Measurements from ENCODE around the gene GRIA4.

Gene GRIA4

GRCh38 chr11:105609832-105610781 is at the start of gene GRIA4:
GRIA4 (plus strand) TSS chr11:105610073; CDS start chr11:105610998, 925 bp downstream.
- DNase-seq, result no peak

GRCh38 chr11:105573091-105573490 is 36.8 kb upstream of the GRIA4 start:
- DNase-seq, result no peak

- no peak for DNase-seq
Measured at GRCh38 chr11:105574974-105575373, 34.9 kb upstream of the GRIA4 start.

GRCh38 chr11:105577641-105578040 is 32.2 kb upstream of the GRIA4 start:
- DNase-seq, result no peak

- no peak for DNase-seq
Measured at GRCh38 chr11:105579111-105579510, 30.8 kb upstream of the GRIA4 start.

- DNase-seq, result no peak
Measured at GRCh38 chr11:105582497-105582896, 27.4 kb upstream of the GRIA4 start.

GRCh38 chr11:105588001-105588400 is 21.9 kb upstream of the GRIA4 start:
- DNase-seq, result no peak

GRCh38 chr11:105589346-105589745 is 20.5 kb upstream of the GRIA4 start:
- no peak for DNase-seq

- no peak for DNase-seq
Measured at GRCh38 chr11:105592035-105592434, 17.8 kb upstream of the GRIA4 start.

- no peak for DNase-seq
Measured at GRCh38 chr11:105598371-105598770, 11.5 kb upstream of the GRIA4 start.

GRCh38 chr11:105603156-105603555 is 6.7 kb upstream of the GRIA4 start:
- DNase-seq, result no peak

- no peak for DNase-seq
Measured at GRCh38 chr11:105609341-105609781, 512 bp upstream of the GRIA4 start.

GRCh38 chr11:105610871-105611571 is 1.1 kb downstream of the GRIA4 start:
- DNase-seq, result no peak

- DNase-seq, result no peak
Measured at GRCh38 chr11:105611572-105612441, 1.9 kb downstream of the GRIA4 start.

- no peak for DNase-seq
Measured at GRCh38 chr11:105612771-105613170, 2.9 kb downstream of the GRIA4 start.

- no peak for DNase-seq
Measured at GRCh38 chr11:105613183-105613582, 3.3 kb downstream of the GRIA4 start.

- DNase-seq, result no peak
Measured at GRCh38 chr11:105618343-105618955, 8.6 kb downstream of the GRIA4 start.

GRCh38 chr11:105619556-105619955 is 9.7 kb downstream of the GRIA4 start:
- DNase-seq, result no peak

- DNase-seq, result no peak
Measured at GRCh38 chr11:105622016-105622415, 12.1 kb downstream of the GRIA4 start.

- no peak for DNase-seq
Measured at GRCh38 chr11:105632316-105632715, 22.4 kb downstream of the GRIA4 start.

GRCh38 chr11:105635466-105635865 is 25.6 kb downstream of the GRIA4 start:
- no peak for DNase-seq

- DNase-seq, result no peak
Measured at GRCh38 chr11:105636496-105636895, 26.6 kb downstream of the GRIA4 start.
